H1 (cell line): ENCODE measurements around the gene TMEM187. TPM values are rescaled to one million over a fixed set of nuclear protein-coding genes. Genes with fewer than 3 reads are reported as not detected.

Source experiments
- EZH2 ChIP-seq: fragments of 200-600 bp; sonication (generic); IDR thresholded peaks from 2 replicates; pipeline ENCODE4 v1.7.1; 2012; ENCODE audit warnings: low read depth, mild to moderate bottlenecking, moderate library complexity, low read length, inconsistent platforms; ENCODE audit not compliant: severe bottlenecking
- HDAC2 ChIP-seq, 2 experiments: fragments of 300-600 bp in 1 of 2; sonication (generic) in 1 of 2; IDR thresholded peaks; 2 replicates each; pipeline ENCODE4 v1.6.1; 2011 to 2012; ENCODE audit warnings: low read depth in 2 of 2, low read length in 2 of 2, mild to moderate bottlenecking in 2 of 2, moderate library complexity in 2 of 2, borderline replicate concordance in 1 of 2, inconsistent platforms in 1 of 2
- POU5F1 ChIP-seq: IDR thresholded peaks from 2 replicates; pipeline ENCODE4 v1.6.1; 2011; ENCODE audit warnings: low read depth, mild to moderate bottlenecking, low read length, moderate library complexity
- TAF1 ChIP-seq: IDR thresholded peaks from 2 replicates; pipeline ENCODE4 v1.6.1; 2011; ENCODE audit warnings: mild to moderate bottlenecking, low read depth, low read length
- TCF12 ChIP-seq: IDR thresholded peaks from 2 replicates; pipeline ENCODE4 v1.6.1; 2011; ENCODE audit warnings: low read depth, mild to moderate bottlenecking, low read length
- polyA plus RNA-seq, 7 experiments: library from polyadenylated mRNA; depleted of rRNA in 3 of 7; stranded (reverse) in 5 of 7; unstranded in 2 of 7; fragments of >200 nt in 5 of 7; fragments of 200-250 nt in 2 of 7; gene quantifications; 1 replicate in 5 of 7; 2 replicates in 1 of 7; 4 replicates in 1 of 7; pipeline versions ENCODE4 v1.2.1 to v1.2.3, GENCODE V29; 2011 to 2013; ENCODE audit warnings: missing spikeins in 2 of 7, mixed read lengths in 2 of 7
- total RNA-seq: library from RNA; stranded (reverse); fragmentation: NEBNext Ultra II Directional; extraction: Animal tissue kit (Norgen Biotek cat#: 25700); gene quantifications from 2 replicates; pipeline ENCODE4 v1.2.1, GENCODE V29; 2021
- TF ChIP-seq, protein P1 (sequence below): fragments of 300-600 bp; sonication (generic); IDR thresholded peaks from 2 replicates; pipeline ENCODE4 v1.7.1; 2012; ENCODE audit warnings: low read length, moderate library complexity, mild to moderate bottlenecking, inconsistent platforms; ENCODE audit not compliant: insufficient replicate concordance

Gene TMEM187
- total and polyA plus RNA-seq, 2 of the 8 experiments (the other 6 are each of a cell fraction or from before 2014, with no cell fraction given): 5.0 to 14.5 TPM

DNA sequence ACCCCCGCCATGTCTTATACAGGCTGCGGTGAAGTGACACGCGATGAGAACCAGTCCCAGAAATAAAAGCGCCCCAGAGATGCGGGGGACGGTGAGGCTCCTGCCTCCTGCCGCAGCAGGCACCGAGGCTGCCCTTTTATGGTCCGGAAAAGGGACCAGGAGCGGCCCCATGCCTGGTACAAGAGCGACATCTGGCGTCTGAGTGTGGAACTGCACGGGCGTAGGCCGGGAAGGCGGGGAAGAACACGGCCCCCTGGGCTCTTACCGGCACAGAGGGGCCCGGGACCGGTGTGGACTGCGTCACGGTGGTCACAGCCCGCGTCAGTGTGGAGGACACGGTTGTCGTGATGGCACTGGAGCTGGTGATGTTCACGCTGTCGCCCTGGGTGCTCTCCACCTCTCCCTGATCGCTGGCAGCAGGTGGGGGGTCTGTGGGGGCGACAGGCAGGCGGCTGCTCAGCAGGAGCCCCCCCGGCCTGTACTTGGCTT lies 19.2 kb upstream of the TMEM187 start (continued):
- TF ChIP-seq, protein P1, sequence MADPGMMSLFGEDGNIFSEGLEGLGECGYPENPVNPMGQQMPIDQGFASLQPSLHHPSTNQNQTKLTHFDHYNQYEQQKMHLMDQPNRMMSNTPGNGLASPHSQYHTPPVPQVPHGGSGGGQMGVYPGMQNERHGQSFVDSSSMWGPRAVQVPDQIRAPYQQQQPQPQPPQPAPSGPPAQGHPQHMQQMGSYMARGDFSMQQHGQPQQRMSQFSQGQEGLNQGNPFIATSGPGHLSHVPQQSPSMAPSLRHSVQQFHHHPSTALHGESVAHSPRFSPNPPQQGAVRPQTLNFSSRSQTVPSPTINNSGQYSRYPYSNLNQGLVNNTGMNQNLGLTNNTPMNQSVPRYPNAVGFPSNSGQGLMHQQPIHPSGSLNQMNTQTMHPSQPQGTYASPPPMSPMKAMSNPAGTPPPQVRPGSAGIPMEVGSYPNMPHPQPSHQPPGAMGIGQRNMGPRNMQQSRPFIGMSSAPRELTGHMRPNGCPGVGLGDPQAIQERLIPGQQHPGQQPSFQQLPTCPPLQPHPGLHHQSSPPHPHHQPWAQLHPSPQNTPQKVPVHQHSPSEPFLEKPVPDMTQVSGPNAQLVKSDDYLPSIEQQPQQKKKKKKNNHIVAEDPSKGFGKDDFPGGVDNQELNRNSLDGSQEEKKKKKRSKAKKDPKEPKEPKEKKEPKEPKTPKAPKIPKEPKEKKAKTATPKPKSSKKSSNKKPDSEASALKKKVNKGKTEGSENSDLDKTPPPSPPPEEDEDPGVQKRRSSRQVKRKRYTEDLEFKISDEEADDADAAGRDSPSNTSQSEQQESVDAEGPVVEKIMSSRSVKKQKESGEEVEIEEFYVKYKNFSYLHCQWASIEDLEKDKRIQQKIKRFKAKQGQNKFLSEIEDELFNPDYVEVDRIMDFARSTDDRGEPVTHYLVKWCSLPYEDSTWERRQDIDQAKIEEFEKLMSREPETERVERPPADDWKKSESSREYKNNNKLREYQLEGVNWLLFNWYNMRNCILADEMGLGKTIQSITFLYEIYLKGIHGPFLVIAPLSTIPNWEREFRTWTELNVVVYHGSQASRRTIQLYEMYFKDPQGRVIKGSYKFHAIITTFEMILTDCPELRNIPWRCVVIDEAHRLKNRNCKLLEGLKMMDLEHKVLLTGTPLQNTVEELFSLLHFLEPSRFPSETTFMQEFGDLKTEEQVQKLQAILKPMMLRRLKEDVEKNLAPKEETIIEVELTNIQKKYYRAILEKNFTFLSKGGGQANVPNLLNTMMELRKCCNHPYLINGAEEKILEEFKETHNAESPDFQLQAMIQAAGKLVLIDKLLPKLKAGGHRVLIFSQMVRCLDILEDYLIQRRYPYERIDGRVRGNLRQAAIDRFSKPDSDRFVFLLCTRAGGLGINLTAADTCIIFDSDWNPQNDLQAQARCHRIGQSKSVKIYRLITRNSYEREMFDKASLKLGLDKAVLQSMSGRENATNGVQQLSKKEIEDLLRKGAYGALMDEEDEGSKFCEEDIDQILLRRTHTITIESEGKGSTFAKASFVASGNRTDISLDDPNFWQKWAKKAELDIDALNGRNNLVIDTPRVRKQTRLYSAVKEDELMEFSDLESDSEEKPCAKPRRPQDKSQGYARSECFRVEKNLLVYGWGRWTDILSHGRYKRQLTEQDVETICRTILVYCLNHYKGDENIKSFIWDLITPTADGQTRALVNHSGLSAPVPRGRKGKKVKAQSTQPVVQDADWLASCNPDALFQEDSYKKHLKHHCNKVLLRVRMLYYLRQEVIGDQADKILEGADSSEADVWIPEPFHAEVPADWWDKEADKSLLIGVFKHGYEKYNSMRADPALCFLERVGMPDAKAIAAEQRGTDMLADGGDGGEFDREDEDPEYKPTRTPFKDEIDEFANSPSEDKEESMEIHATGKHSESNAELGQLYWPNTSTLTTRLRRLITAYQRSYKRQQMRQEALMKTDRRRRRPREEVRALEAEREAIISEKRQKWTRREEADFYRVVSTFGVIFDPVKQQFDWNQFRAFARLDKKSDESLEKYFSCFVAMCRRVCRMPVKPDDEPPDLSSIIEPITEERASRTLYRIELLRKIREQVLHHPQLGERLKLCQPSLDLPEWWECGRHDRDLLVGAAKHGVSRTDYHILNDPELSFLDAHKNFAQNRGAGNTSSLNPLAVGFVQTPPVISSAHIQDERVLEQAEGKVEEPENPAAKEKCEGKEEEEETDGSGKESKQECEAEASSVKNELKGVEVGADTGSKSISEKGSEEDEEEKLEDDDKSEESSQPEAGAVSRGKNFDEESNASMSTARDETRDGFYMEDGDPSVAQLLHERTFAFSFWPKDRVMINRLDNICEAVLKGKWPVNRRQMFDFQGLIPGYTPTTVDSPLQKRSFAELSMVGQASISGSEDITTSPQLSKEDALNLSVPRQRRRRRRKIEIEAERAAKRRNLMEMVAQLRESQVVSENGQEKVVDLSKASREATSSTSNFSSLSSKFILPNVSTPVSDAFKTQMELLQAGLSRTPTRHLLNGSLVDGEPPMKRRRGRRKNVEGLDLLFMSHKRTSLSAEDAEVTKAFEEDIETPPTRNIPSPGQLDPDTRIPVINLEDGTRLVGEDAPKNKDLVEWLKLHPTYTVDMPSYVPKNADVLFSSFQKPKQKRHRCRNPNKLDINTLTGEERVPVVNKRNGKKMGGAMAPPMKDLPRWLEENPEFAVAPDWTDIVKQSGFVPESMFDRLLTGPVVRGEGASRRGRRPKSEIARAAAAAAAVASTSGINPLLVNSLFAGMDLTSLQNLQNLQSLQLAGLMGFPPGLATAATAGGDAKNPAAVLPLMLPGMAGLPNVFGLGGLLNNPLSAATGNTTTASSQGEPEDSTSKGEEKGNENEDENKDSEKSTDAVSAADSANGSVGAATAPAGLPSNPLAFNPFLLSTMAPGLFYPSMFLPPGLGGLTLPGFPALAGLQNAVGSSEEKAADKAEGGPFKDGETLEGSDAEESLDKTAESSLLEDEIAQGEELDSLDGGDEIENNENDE: no peak
- TF ChIP-seq HDAC2 (IDR thresholded peaks at IDR 0.05; ENCODE audit: borderline replicate concordance in 1 of 2, low read depth in 2 of 2, low read length in 2 of 2): no peak
- TF ChIP-seq TCF12: no peak
- TF ChIP-seq EZH2: no peak
- no peak for TF ChIP-seq TAF1
- TF ChIP-seq POU5F1: no peak
